Gastrocnemius medialis (tissue), 4 donors: ENCODE measurements around the gene BCR. TPM values are rescaled to one million over a fixed set of nuclear protein-coding genes. Genes with fewer than 3 reads are reported as not detected.

ENCODE experiments used
- ATAC-seq, 2 donors: fragments of 150-250 bp; one replicate each; pipeline ENCODE4 v1.9.1; 2016
- DNase-seq, 2 donors: peaks; one replicate each; pipeline ENCODE4 v3.0.0-alpha.2; 2019
- H3K27ac ChIP-seq, 4 donors: fragments of 200-600 bp; sonication (generic); 1 replicate in 1 of 4; 2 replicates in 3 of 4; pipeline ENCODE4 v1.5.1; 2016 to 2018; ENCODE audit warnings: mild to moderate bottlenecking in 2 of 4, moderate library complexity in 1 of 4
- H3K27me3 ChIP-seq, 3 donors: fragments of 200-600 bp; sonication (generic) in 2 of 3; 1 replicate in 1 of 3; 2 replicates in 2 of 3; pipeline versions ENCODE4 v1.5.1 to v1.6.0; 2016 to 2019; ENCODE audit warnings: mild to moderate bottlenecking in 1 of 3, moderate library complexity in 1 of 3
- H3K36me3 ChIP-seq, 2 donors: fragments of 200-600 bp; sonication (generic) in 1 of 2; one replicate each; pipeline ENCODE4 v1.5.1; 2017 to 2018
- H3K4me1 ChIP-seq, 2 donors: fragments of 200-600 bp; sonication (generic) in 1 of 2; one replicate each; pipeline ENCODE4 v1.5.1; 2016 to 2017; ENCODE audit warnings: mild to moderate bottlenecking in 2 of 2
- H3K4me3 ChIP-seq, 4 donors: fragments of 200-600 bp; sonication (generic) in 3 of 4; 1 replicate in 1 of 4; 2 replicates in 3 of 4; pipeline ENCODE4 v1.5.1; 2016 to 2019; ENCODE audit warnings: mild to moderate bottlenecking in 2 of 4
- H3K9me3 ChIP-seq, 3 donors: fragments of 200-600 bp; sonication (generic) in 2 of 3; 1 replicate in 1 of 3; 2 replicates in 2 of 3; pipeline ENCODE4 v1.5.1; 2016 to 2019
- CTCF ChIP-seq, 5 experiments: fragments of 450-650 bp in 3 of 5; fragments of 200-600 bp in 2 of 5; sonication (generic) in 2 of 5; IDR thresholded peaks in 4 of 5; conservative IDR thresholded peaks in 1 of 5; 1 replicate in 4 of 5; 2 replicates in 1 of 5; pipeline ENCODE4 v1.5.1; 2016 to 2019; ENCODE audit warnings: antibody characterized with exemption in 5 of 5, mild to moderate bottlenecking in 3 of 5, moderate library complexity in 3 of 5
- POLR2A ChIP-seq, 2 donors: fragments of 450-650 bp; IDR thresholded peaks; one replicate each; pipeline ENCODE4 v1.6.1; 2017; ENCODE audit warnings: antibody characterized with exemption in 2 of 2, mild to moderate bottlenecking in 2 of 2, moderate library complexity in 2 of 2
- in situ Hi-C, 4 donors: fragments of 200-750 bp; cut with MboI; loops; one replicate each; pipeline versions ENCODE4 v1.15.0 to v1.8.0; 2017; ENCODE audit warnings: low sequenced_read_pairs in 4 of 4
- intact Hi-C: fragments of 100-400 bp; cut with DNase I; formaldehyde crosslinking; loops from one replicate; pipeline ENCODE4 v1.15.1; 2023; ENCODE audit warnings: low total_unique reads
- total RNA-seq, 4 donors: library from RNA; depleted of rRNA; stranded (reverse); fragments of >200 nt; gene quantifications; one replicate each; pipeline versions ENCODE4 v1.1.0 to v1.2.3, GENCODE V29; 2016

The BCR gene
- total RNA-seq, 4 donors from 2014 or later = 10.3 to 13.0 (median 12.4) TPM

- Histone ChIP-seq H3K36me3 (no peaks in the 10 kb centered on the region), H3K4me3 (no peak overlapping the region), H3K4me1 (peaks cover 29 to 34% of the 10 kb centered on the region in 2 donors), H3K9me3 (no peaks in the 10 kb centered on the region), H3K27ac (no peak overlapping the region), H3K27me3 (peaks cover 0 to 6% (median 0%) of the 10 kb centered on the region in 3 donors)
- ATAC-seq (no peak), DNase-seq (no peak)
- intact Hi-C loops (loop anchor here (2.0 kb wide), 1 partner anchor 25 kb away; no protein-coding TSS in a partner anchor), in situ Hi-C loops (no loop called here)
- TF ChIP-seq CTCF (IDR thresholded peaks at IDR 0.05 in 4 of 5, conservative IDR thresholded peaks at IDR 0.05 in 1 of 5) (no peak), POLR2A (IDR thresholded peaks at IDR 0.05) (no peak)
Measured at GRCh38 chr22:23211622-23212021, 31.3 kb downstream of the BCR start.

- no peak for TF ChIP-seq CTCF (IDR thresholded peaks at IDR 0.05 in 4 of 5, conservative IDR thresholded peaks at IDR 0.05 in 1 of 5)
- Histone ChIP-seq H3K27me3 (peaks cover 0 to 6% (median 3%) of the 10 kb centered on the region in 3 donors), H3K4me3 (no peak overlapping the region), H3K9me3 (no peaks in the 10 kb centered on the region), H3K36me3 (no peaks in the 10 kb centered on the region), H3K4me1 (peaks cover 29 to 39% of the 10 kb centered on the region in 2 donors), H3K27ac (peak overlapping the region in 1 of 4 donors; percentile 48)
- ATAC-seq = peak; percentile 64 to 94
- DNase-seq = peak in 1 of 2 donors; percentile 34
- intact Hi-C loops = loop anchor here (2.0 kb wide), 1 partner anchor 24 kb away; no protein-coding TSS in a partner anchor
- in situ Hi-C loops = no loop called here
Measured at GRCh38 chr22:23212061-23213021, 32.0 kb downstream of the BCR start.

GRCh38 chr22:23213022-23213555 is 32.8 kb downstream of the BCR start:
- in situ Hi-C loops (no loop called here), intact Hi-C loops (loop anchor here (2.0 kb wide), 1 partner anchor 24 kb away; no protein-coding TSS in a partner anchor)
- DNase-seq (no peak), ATAC-seq (no peak)
- H3K27me3 ChIP-seq = peaks cover 4 to 10% (median 9%) of the 10 kb centered on the region in 3 donors
- H3K4me1 ChIP-seq = peaks cover 33 to 44% of the 10 kb centered on the region in 2 donors
- no peak for TF ChIP-seq CTCF (IDR thresholded peaks at IDR 0.05 in 4 of 5, conservative IDR thresholded peaks at IDR 0.05 in 1 of 5)
- TF ChIP-seq POLR2A (IDR thresholded peaks at IDR 0.05) = no peak
- H3K27ac ChIP-seq = no peak overlapping the region
- no peaks in the 10 kb centered on the region for H3K9me3 ChIP-seq
- no peak overlapping the region for H3K4me3 ChIP-seq
- no peaks in the 10 kb centered on the region for H3K36me3 ChIP-seq

GRCh38 chr22:23213581-23214334 is 33.4 kb downstream of the BCR start:
- Histone ChIP-seq H3K4me3 (no peak overlapping the region), H3K27ac (peak overlapping the region in 3 of 4 donors; percentile 40 to 56 (median 50)), H3K4me1 (peaks cover 40 to 49% of the 10 kb centered on the region in 2 donors), H3K9me3 (no peaks in the 10 kb centered on the region), H3K36me3 (no peaks in the 10 kb centered on the region), H3K27me3 (peaks cover 9 to 16% (median 15%) of the 10 kb centered on the region in 3 donors)
- DNase-seq = no peak
- in situ Hi-C loops (no loop called here), intact Hi-C loops (loop anchor here (2.0 kb wide), 1 partner anchor 23 kb away; no protein-coding TSS in a partner anchor)
- ATAC-seq = no peak
- TF ChIP-seq POLR2A (IDR thresholded peaks at IDR 0.05) = no peak
- TF ChIP-seq CTCF (IDR thresholded peaks at IDR 0.05 in 4 of 5, conservative IDR thresholded peaks at IDR 0.05 in 1 of 5) = no peak
